HepG2 (cell line): Measurements from ENCODE around the gene SRD5A2. TPM values are rescaled to one million over a fixed set of nuclear protein-coding genes. Genes with fewer than 3 reads are reported as not detected.
"Not testable (repeated sequence)": the region's sequence is repeated elsewhere in the genome, so short reads cannot be mapped to it uniquely, and the experiment has no call there.

Source experiments
- ATAC-seq: fragments of 200-7000 bp; cut with Tn5 transposase; 3 replicates; pipeline ENCODE4 v1.9.1; 2020; ENCODE audit warnings: mild to moderate bottlenecking, moderate library complexity
- BruUV-seq: library from RNA; stranded (reverse); fragments of 400-500 nt; replicated peaks from 2 replicates; lab custom pipeline; 2021; lab: Mats Ljungman, UMichigan
- CTCF ChIA-PET: fragments of 300-600 bp; formaldehyde crosslinking; extraction: SDS; loops from one replicate; lab custom pipeline; 2021; ENCODE audit warnings: low total read pairs, inconsistent platforms, low intra/inter-chr PET ratio; lab: Yijun Ruan, JAX
- POLR2A ChIA-PET: fragments of 350-600 bp; sonication (Branson Sonifier 250); formaldehyde crosslinking; loops from one replicate; lab custom pipeline; 2020; ENCODE audit warnings: antibody characterized with exemption, inconsistent platforms; lab: Yijun Ruan, JAX
- DNase-seq: peaks from one replicate; pipeline ENCODE4 v3.0.0-alpha.2; 2015; ENCODE audit warnings: low spot score
- FAIRE-seq: peaks from 3 replicates; lab custom pipeline; 2011; peaks lifted over from hg19 to GRCh38; lab: Jason Lieb, UNC
- H2AFZ ChIP-seq: one replicate; pipeline ENCODE4 v1.6.1; 2011; ENCODE audit warnings: low read length, inconsistent platforms
- H3K27ac ChIP-seq: fragments of 300-600 bp; 3 replicates; pipeline ENCODE4 v1.8.0; 2011; ENCODE audit warnings: mixed run types, mild to moderate bottlenecking, mixed read lengths, low read length, inconsistent platforms; ENCODE audit not compliant: insufficient read depth; ENCODE audit errors: extremely low read length
- H3K27me3 ChIP-seq, 2 experiments: fragments of 200-600 bp in 1 of 2; 2 replicates in 1 of 2; 3 replicates in 1 of 2; pipeline versions ENCODE4 v1.6.0 to v1.8.0; 2011; ENCODE audit warnings: low read length in 2 of 2, mild to moderate bottlenecking in 2 of 2, moderate library complexity in 2 of 2, inconsistent platforms in 1 of 2; ENCODE audit not compliant: insufficient read depth in 2 of 2, control insufficient read depth in 1 of 2
- H3K36me3 ChIP-seq, 2 experiments: fragments of 200-600 bp in 1 of 2; replicated peaks in 1 of 2; 2 replicates in 1 of 2; 3 replicates in 1 of 2; pipeline versions ENCODE4 v1.5.1 to v1.8.0; 2011; ENCODE audit warnings: low read length in 2 of 2, inconsistent platforms in 1 of 2; ENCODE audit not compliant: insufficient read depth in 2 of 2, control insufficient read depth in 1 of 2
- H3K4me1 ChIP-seq: 2 replicates; pipeline ENCODE4 v1.5.1; 2012; ENCODE audit warnings: low read length, inconsistent platforms; ENCODE audit not compliant: insufficient read depth
- H3K4me2 ChIP-seq: 2 replicates; pipeline ENCODE4 v1.6.0; 2011; ENCODE audit warnings: low read depth, low read length, inconsistent platforms
- H3K4me3 ChIP-seq, 3 experiments: fragments of 200-600 bp in 1 of 3; sonication (generic), shearing (Covaris generic) in 1 of 3; replicated peaks in 1 of 3; 2 replicates each; pipeline ENCODE4 v1.5.1; 2011 to 2016; ENCODE audit warnings: low read length in 3 of 3, inconsistent platforms in 2 of 3, low read depth in 2 of 3, mild to moderate bottlenecking in 2 of 3, control low read depth in 1 of 3, mixed read lengths in 1 of 3; ENCODE audit not compliant: insufficient read depth in 1 of 3
- H3K79me2 ChIP-seq: one replicate; pipeline ENCODE4 v1.6.1; 2011; ENCODE audit warnings: low read length, inconsistent platforms; ENCODE audit not compliant: insufficient read depth
- H3K9ac ChIP-seq: 2 replicates; pipeline ENCODE4 v1.6.0; 2011; ENCODE audit warnings: mild to moderate bottlenecking, low read depth, low read length, inconsistent platforms; ENCODE audit not compliant: insufficient read depth
- H3K9me3 ChIP-seq: 2 replicates; pipeline ENCODE4 v1.5.1; 2012; ENCODE audit warnings: mild to moderate bottlenecking, low read length
- H4K20me1 ChIP-seq: 2 replicates; pipeline ENCODE4 v1.6.0; 2011; ENCODE audit warnings: inconsistent platforms, mild to moderate bottlenecking, low read length, moderate library complexity; ENCODE audit not compliant: insufficient read depth
- PPARG ChIP-seq: conservative IDR thresholded peaks from 2 replicates; pipeline ENCODE4 v1.6.1; 2016; ENCODE audit warnings: missing biosample characterization, missing genetic modification reagents
- U2AF1 ChIP-seq: fragments of 200-400 bp; formaldehyde crosslinking; optimal IDR thresholded peaks from 2 replicates; pipeline ENCODE3; 2017; ENCODE audit warnings: mild to moderate bottlenecking, low read depth, low read length
- WGBS: methylation state at CpG from one replicate; pipeline ENCODE4 v1.1.6; 2017; ENCODE audit warnings: low lambda C conversion rate; 5-methylcytosine and 5-hydroxymethylcytosine counted together
- in situ Hi-C: cut with HindIII; loops from 2 replicates; pipeline ENCODE4 v1.10.0; 2017; ENCODE audit warnings: low pct_unique_long_range_greater_than_20kb; ENCODE audit not compliant: extremely low pct_ligation_motif_present
- intact Hi-C: fragments of 100-400 bp; cut with micrococcal nuclease; formaldehyde crosslinking; loops from one replicate; pipeline ENCODE4 v1.10.0; 2022; ENCODE audit not compliant: unreplicated experiment
- polyA plus RNA-seq, 8 experiments: library from polyadenylated mRNA; depleted of rRNA in 3 of 8; stranded (reverse) in 7 of 8; unstranded in 1 of 8; fragments of >200 nt; fragmentation: Illumina TruSeq in 4 of 8; extraction: Trizol in 4 of 8; gene quantifications; 2 replicates each; pipeline versions ENCODE4 v1.2.1 to v1.2.3, GENCODE V29; 2011 to 2016; ENCODE audit warnings: low read depth in 4 of 8, missing spikeins in 1 of 8, mixed read lengths in 1 of 8; ENCODE audit not compliant: insufficient read depth in 1 of 8
- total RNA-seq, 5 experiments: library from RNA; depleted of rRNA; stranded (reverse); fragments of >200 nt; fragmentation: Illumina TruSeq; extraction: Trizol; gene quantifications; 2 replicates each; pipeline ENCODE4 v1.2.3, GENCODE V29; 2016; ENCODE audit warnings: low read depth in 1 of 5
- TF ChIP-seq, protein P1 (sequence below): sonication (generic); formaldehyde crosslinking; IDR thresholded peaks from 2 replicates; pipeline ENCODE4 v1.5.0; 2020; ENCODE audit warnings: missing genetic modification reagents

The SRD5A2 gene
- total and polyA plus RNA-seq, 2 of the 13 experiments (the other 11 are each of a cell fraction or from before 2014, with no cell fraction given), result 0.01 TPM; not detected in 1

DNA sequence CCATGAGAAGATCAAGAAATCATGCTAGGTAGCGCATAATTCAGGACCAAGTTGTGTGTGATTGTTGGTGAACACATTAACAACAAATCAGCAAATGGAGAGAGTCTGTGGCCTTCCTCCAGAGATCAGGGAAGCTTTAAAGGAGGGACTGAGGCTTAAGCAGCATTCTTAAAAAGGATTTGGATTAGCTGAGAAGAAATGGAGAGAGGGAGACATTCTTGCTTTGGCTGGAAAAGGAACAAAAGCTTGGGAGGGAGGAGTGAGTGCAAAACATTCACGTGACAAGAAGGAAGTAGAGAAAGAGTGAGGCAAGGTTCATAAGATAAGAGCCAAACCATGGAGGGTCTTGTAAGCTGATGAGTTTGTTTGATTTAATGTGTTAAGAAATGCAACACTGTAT is 75.6 kb downstream of the SRD5A2 start:
- Histone ChIP-seq H3K9ac (no peak overlapping the region), H3K27ac (no peak overlapping the region), H3K27me3 (no peaks in the 10 kb centered on the region), H3K36me3 (no peaks in the 10 kb centered on the region), H3K4me2 (no peak overlapping the region)
- ChIA-PET CTCF (no interaction called here), POLR2A (no interaction called here)
- in situ Hi-C loops, result no loop called here
- FAIRE-seq (no peak), DNase-seq (no peak)
- TF ChIP-seq, protein P1, sequence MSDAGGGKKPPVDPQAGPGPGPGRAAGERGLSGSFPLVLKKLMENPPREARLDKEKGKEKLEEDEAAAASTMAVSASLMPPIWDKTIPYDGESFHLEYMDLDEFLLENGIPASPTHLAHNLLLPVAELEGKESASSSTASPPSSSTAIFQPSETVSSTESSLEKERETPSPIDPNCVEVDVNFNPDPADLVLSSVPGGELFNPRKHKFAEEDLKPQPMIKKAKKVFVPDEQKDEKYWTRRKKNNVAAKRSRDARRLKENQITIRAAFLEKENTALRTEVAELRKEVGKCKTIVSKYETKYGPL, result no peak
- no peak for TF ChIP-seq U2AF1
- TF ChIP-seq, all 625 proteins: peak for 0
- H3K4me1 ChIP-seq, result no peaks in the 10 kb centered on the region
- intact Hi-C loops, result no loop called here
- no peaks in the 10 kb centered on the region for H3K9me3 ChIP-seq
- H2AFZ ChIP-seq, result no peak overlapping the region
- no peaks in the 10 kb centered on the region for H3K79me2 ChIP-seq
- BruUV-seq, result no TSS peak
- ATAC-seq, result no peak
- WGBS, result 31% methylated on average over 2 of the region's 2 CpGs
- H4K20me1 ChIP-seq, result no peaks in the 10 kb centered on the region
- H3K4me3 ChIP-seq, result no peak overlapping the region

DNA sequence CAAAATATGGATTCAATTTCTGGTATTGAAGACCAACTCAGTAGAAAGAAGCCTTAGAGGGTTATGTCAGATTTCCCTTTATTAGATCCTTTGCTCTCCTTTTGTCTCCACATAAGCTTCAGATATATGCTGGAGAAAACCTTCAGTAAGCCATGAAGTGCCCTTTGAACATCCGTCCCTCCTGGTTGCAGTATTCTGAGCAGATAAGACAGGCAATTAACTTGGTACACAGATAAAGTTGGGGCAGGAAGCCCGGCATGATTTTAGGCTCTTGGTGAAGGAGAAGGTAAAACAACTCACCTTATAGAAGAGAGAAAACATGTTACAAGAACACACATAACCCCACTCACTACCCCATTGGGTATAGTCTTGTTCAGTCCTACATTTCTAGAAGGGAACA is 76.4 kb downstream of the SRD5A2 start:
- POLR2A ChIA-PET, result no interaction called here
- Histone ChIP-seq H3K4me3 (no peak overlapping the region), H3K4me1 (no peaks in the 10 kb centered on the region), H3K79me2 (no peaks in the 10 kb centered on the region), H4K20me1 (no peaks in the 10 kb centered on the region), H3K9ac (no peak overlapping the region), H2AFZ (no peak overlapping the region), H3K27ac (no peak overlapping the region), H3K9me3 (no peaks in the 10 kb centered on the region), H3K27me3 (no peaks in the 10 kb centered on the region), H3K4me2 (no peak overlapping the region), H3K36me3 (no peaks in the 10 kb centered on the region)
- no peak for TF ChIP-seq PPARG
- ATAC-seq (no peak), FAIRE-seq (no peak), DNase-seq (no peak)
- CTCF ChIA-PET, result no interaction called here
- intact Hi-C loops (no loop called here), in situ Hi-C loops (no loop called here)
- BruUV-seq, result no TSS peak
- 7% methylated on average over 2 of the region's 2 CpGs for WGBS

DNA sequence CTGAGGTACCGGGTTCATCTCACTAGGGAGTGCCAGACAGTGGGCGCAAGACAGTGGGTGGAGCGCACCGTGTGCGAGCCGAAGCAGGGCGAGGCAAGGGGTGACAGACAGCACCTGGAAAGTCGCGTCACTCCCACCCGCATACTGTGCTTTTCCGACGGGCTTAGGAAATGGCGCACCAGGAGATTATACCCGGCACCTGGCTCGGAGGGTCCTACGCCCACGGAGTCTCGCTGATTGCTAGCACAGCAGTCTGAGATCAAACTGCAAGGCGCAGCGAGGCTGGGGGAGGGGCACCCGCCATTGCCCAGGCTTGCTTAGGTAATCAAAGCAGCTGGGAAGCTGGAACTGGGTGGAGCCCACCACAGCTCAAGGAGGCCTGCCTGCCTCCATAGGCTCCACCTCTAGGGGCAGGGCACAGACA is 84.3 kb downstream of the SRD5A2 start:
- H4K20me1 ChIP-seq, H3K36me3 ChIP-seq, H3K4me3 ChIP-seq, in situ Hi-C loops, DNase-seq, FAIRE-seq, H3K9ac ChIP-seq, CTCF ChIA-PET, H3K79me2 ChIP-seq, ATAC-seq, H3K27me3 ChIP-seq, POLR2A ChIA-PET, intact Hi-C loops, H2AFZ ChIP-seq, H3K4me2 ChIP-seq, BruUV-seq, H3K4me1 ChIP-seq, H3K9me3 ChIP-seq, H3K27ac ChIP-seq: not testable (repeated sequence)
- 76% methylated on average over 21 of the region's 21 CpGs for WGBS
